A673 (cell line): ENCODE results near the gene DIP2C.

Experiments
- CTCF ChIP-seq: fragments of 300-800, 200-600 bp; sonication (generic); conservative IDR thresholded peaks from 2 replicates; pipeline ENCODE4 v1.5.1; 2017; ENCODE audit warnings: low read depth, mild to moderate bottlenecking, antibody characterized with exemption, low read length, moderate library complexity, mixed read lengths
- EZH2 ChIP-seq: fragments of 200-600 bp; sonication (generic); IDR thresholded peaks from 2 replicates; pipeline ENCODE4 v1.6.1; 2017; ENCODE audit warnings: borderline replicate concordance, low read depth, mild to moderate bottlenecking, mixed read lengths, antibody characterized with exemption, low read length; ENCODE audit not compliant: poor library complexity, severe bottlenecking

- TF ChIP-seq CTCF (no peak), EZH2 (no peak)
These were observed 266.8 kb downstream of the DIP2C start for GRCh38 chr10:422675-423074.
